ENCODE results near the gene CRK. TPM values are rescaled to one million over a fixed set of nuclear protein-coding genes. Genes with fewer than 3 reads are reported as not detected.

CRK gene
- 42.8 TPM for total RNA-seq

- no peaks in the 10 kb centered on the region for H3K36me3 ChIP-seq (ENCODE audit: control insufficient read depth in 3 of 3, insufficient read depth in 3 of 3, low read length in 3 of 3)
- no peaks in the 10 kb centered on the region for H3K9me3 ChIP-seq (ENCODE audit: control insufficient read depth in 3 of 3, low read length in 3 of 3)
- H3K4me3 ChIP-seq (ENCODE audit: low read length in 3 of 3): peak within 1 kb of the TSS; percentile 88 to 90 (median 90)
- H3K27me3 ChIP-seq (ENCODE audit: control insufficient read depth in 3 of 3, insufficient read depth in 3 of 3, low read length in 3 of 3): no peaks in the 10 kb centered on the region
- H3K4me1 ChIP-seq (ENCODE audit: control insufficient read depth in 3 of 3, insufficient read depth in 3 of 3, low read length in 3 of 3): peaks cover 30 to 49% (median 31%) of the 10 kb centered on the region in 3 donors
- peak within 1 kb of the TSS; percentile 94 to 99 (median 98) for H3K9ac ChIP-seq (ENCODE audit: low read depth in 1 of 3, low read length in 3 of 3)
- H3K27ac ChIP-seq (ENCODE audit: low read depth, low read length): peak within 1 kb of the TSS; percentile 99
Measured at GRCh38 chr17:1455797-1456599, at the start of gene CRK. Gene CRK (minus strand): TSS chr17:1456232. CDS start chr17:1456117, 115 bp downstream.

DNA sequence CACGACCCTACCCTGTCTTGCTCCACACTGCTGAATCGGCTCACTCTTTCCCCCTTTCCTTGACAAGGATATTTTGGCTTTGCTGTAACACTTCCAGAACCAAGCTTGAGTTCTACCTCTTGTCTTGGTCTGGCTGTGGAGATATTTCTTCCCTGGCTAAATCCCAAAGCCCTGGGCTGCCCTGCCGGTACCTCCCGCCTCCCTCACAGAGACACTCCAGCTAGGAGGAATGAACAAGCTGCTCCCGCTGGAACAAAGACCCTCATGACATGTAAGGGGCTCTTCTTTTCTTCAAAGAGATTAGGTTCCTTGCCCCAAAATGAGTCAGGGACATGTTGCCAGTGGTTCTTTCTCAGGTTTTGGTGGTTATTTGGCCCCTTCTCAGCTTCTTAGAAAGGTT lies 49.6 kb upstream of the CRK start:
- Histone ChIP-seq H3K4me3 (ENCODE audit: low read length in 3 of 3) (no peak overlapping the region), H3K4me1 (ENCODE audit: control insufficient read depth in 3 of 3, insufficient read depth in 3 of 3, low read length in 3 of 3) (peaks cover 5 to 14% (median 13%) of the 10 kb centered on the region in 3 donors), H3K27me3 (ENCODE audit: control insufficient read depth in 3 of 3, insufficient read depth in 3 of 3, low read length in 3 of 3) (no peaks in the 10 kb centered on the region), H3K9ac (ENCODE audit: low read depth in 1 of 3, low read length in 3 of 3) (no peak overlapping the region), H3K9me3 (ENCODE audit: control insufficient read depth in 3 of 3, low read length in 3 of 3) (no peaks in the 10 kb centered on the region), H3K27ac (ENCODE audit: low read depth, low read length) (no peak overlapping the region), H3K36me3 (ENCODE audit: control insufficient read depth in 3 of 3, insufficient read depth in 3 of 3, low read length in 3 of 3) (peaks cover 25 to 40% (median 37%) of the 10 kb centered on the region in 3 donors)

- Histone ChIP-seq H3K27ac (ENCODE audit: low read depth, low read length) (no peak overlapping the region), H3K9ac (ENCODE audit: low read depth in 1 of 3, low read length in 3 of 3) (no peak overlapping the region), H3K4me3 (ENCODE audit: low read length in 3 of 3) (no peak overlapping the region), H3K36me3 (ENCODE audit: control insufficient read depth in 3 of 3, insufficient read depth in 3 of 3, low read length in 3 of 3) (peaks cover 24 to 40% (median 37%) of the 10 kb centered on the region in 3 donors), H3K4me1 (ENCODE audit: control insufficient read depth in 3 of 3, insufficient read depth in 3 of 3, low read length in 3 of 3) (peaks cover 2 to 11% (median 10%) of the 10 kb centered on the region in 3 donors), H3K27me3 (ENCODE audit: control insufficient read depth in 3 of 3, insufficient read depth in 3 of 3, low read length in 3 of 3) (no peaks in the 10 kb centered on the region), H3K9me3 (ENCODE audit: control insufficient read depth in 3 of 3, low read length in 3 of 3) (no peaks in the 10 kb centered on the region)
Measured at GRCh38 chr17:1504866-1505265, 48.8 kb upstream of the CRK start.

GRCh38 chr17:1503699-1504098 lies 47.7 kb upstream of the CRK start:
- Histone ChIP-seq H3K4me1 (ENCODE audit: control insufficient read depth in 3 of 3, insufficient read depth in 3 of 3, low read length in 3 of 3) (peaks cover 2 to 4% (median 2%) of the 10 kb centered on the region in 3 donors), H3K9ac (ENCODE audit: low read depth in 1 of 3, low read length in 3 of 3) (no peak overlapping the region), H3K27me3 (ENCODE audit: control insufficient read depth in 3 of 3, insufficient read depth in 3 of 3, low read length in 3 of 3) (no peaks in the 10 kb centered on the region), H3K4me3 (ENCODE audit: low read length in 3 of 3) (no peak overlapping the region), H3K27ac (ENCODE audit: low read depth, low read length) (no peak overlapping the region), H3K36me3 (ENCODE audit: control insufficient read depth in 3 of 3, insufficient read depth in 3 of 3, low read length in 3 of 3) (peaks cover 21 to 36% (median 30%) of the 10 kb centered on the region in 3 donors), H3K9me3 (ENCODE audit: control insufficient read depth in 3 of 3, low read length in 3 of 3) (no peaks in the 10 kb centered on the region)

GRCh38 chr17:1498869-1499268 lies 42.8 kb upstream of the CRK start:
- H3K9ac ChIP-seq (ENCODE audit: low read depth in 1 of 3, low read length in 3 of 3): no peak overlapping the region
- H3K4me1 ChIP-seq (ENCODE audit: control insufficient read depth in 3 of 3, insufficient read depth in 3 of 3, low read length in 3 of 3): peaks cover 25 to 30% (median 28%) of the 10 kb centered on the region in 3 donors
- H3K4me3 ChIP-seq (ENCODE audit: low read length in 3 of 3): no peak overlapping the region
- no peaks in the 10 kb centered on the region for H3K27me3 ChIP-seq (ENCODE audit: control insufficient read depth in 3 of 3, insufficient read depth in 3 of 3, low read length in 3 of 3)
- no peak overlapping the region for H3K27ac ChIP-seq (ENCODE audit: low read depth, low read length)
- H3K36me3 ChIP-seq (ENCODE audit: control insufficient read depth in 3 of 3, insufficient read depth in 3 of 3, low read length in 3 of 3): peaks cover 20 to 29% (median 29%) of the 10 kb centered on the region in 3 donors
- no peaks in the 10 kb centered on the region for H3K9me3 ChIP-seq (ENCODE audit: control insufficient read depth in 3 of 3, low read length in 3 of 3)

- no peak overlapping the region for H3K4me3 ChIP-seq (ENCODE audit: low read length in 3 of 3)
- H3K4me1 ChIP-seq (ENCODE audit: control insufficient read depth in 3 of 3, insufficient read depth in 3 of 3, low read length in 3 of 3): peaks cover 32 to 35% (median 34%) of the 10 kb centered on the region in 3 donors
- peaks cover 19 to 29% (median 28%) of the 10 kb centered on the region in 3 donors for H3K36me3 ChIP-seq (ENCODE audit: control insufficient read depth in 3 of 3, insufficient read depth in 3 of 3, low read length in 3 of 3)
- H3K9ac ChIP-seq (ENCODE audit: low read depth in 1 of 3, low read length in 3 of 3): no peak overlapping the region
- no peaks in the 10 kb centered on the region for H3K27me3 ChIP-seq (ENCODE audit: control insufficient read depth in 3 of 3, insufficient read depth in 3 of 3, low read length in 3 of 3)
- H3K27ac ChIP-seq (ENCODE audit: low read depth, low read length): no peak overlapping the region
- H3K9me3 ChIP-seq (ENCODE audit: control insufficient read depth in 3 of 3, low read length in 3 of 3): no peaks in the 10 kb centered on the region
Measured at GRCh38 chr17:1498233-1498632, 42.2 kb upstream of the CRK start.

GRCh38 chr17:1497831-1498230 lies 41.8 kb upstream of the CRK start:
- Histone ChIP-seq H3K4me1 (ENCODE audit: control insufficient read depth in 3 of 3, insufficient read depth in 3 of 3, low read length in 3 of 3) (peaks cover 36 to 39% (median 38%) of the 10 kb centered on the region in 3 donors), H3K9me3 (ENCODE audit: control insufficient read depth in 3 of 3, low read length in 3 of 3) (no peaks in the 10 kb centered on the region), H3K27ac (ENCODE audit: low read depth, low read length) (no peak overlapping the region), H3K36me3 (ENCODE audit: control insufficient read depth in 3 of 3, insufficient read depth in 3 of 3, low read length in 3 of 3) (peaks cover 19 to 29% (median 28%) of the 10 kb centered on the region in 3 donors), H3K27me3 (ENCODE audit: control insufficient read depth in 3 of 3, insufficient read depth in 3 of 3, low read length in 3 of 3) (no peaks in the 10 kb centered on the region), H3K4me3 (ENCODE audit: low read length in 3 of 3) (no peak overlapping the region), H3K9ac (ENCODE audit: low read depth in 1 of 3, low read length in 3 of 3) (no peak overlapping the region)

- peaks cover 44 to 49% (median 48%) of the 10 kb centered on the region in 3 donors for H3K4me1 ChIP-seq (ENCODE audit: control insufficient read depth in 3 of 3, insufficient read depth in 3 of 3, low read length in 3 of 3)
- H3K27me3 ChIP-seq (ENCODE audit: control insufficient read depth in 3 of 3, insufficient read depth in 3 of 3, low read length in 3 of 3): no peaks in the 10 kb centered on the region
- no peaks in the 10 kb centered on the region for H3K9me3 ChIP-seq (ENCODE audit: control insufficient read depth in 3 of 3, low read length in 3 of 3)
- H3K9ac ChIP-seq (ENCODE audit: low read depth in 1 of 3, low read length in 3 of 3): no peak overlapping the region
- no peak overlapping the region for H3K27ac ChIP-seq (ENCODE audit: low read depth, low read length)
- no peak overlapping the region for H3K4me3 ChIP-seq (ENCODE audit: low read length in 3 of 3)
- H3K36me3 ChIP-seq (ENCODE audit: control insufficient read depth in 3 of 3, insufficient read depth in 3 of 3, low read length in 3 of 3): peaks cover 19 to 29% (median 28%) of the 10 kb centered on the region in 3 donors
Measured at GRCh38 chr17:1496869-1497268, 40.8 kb upstream of the CRK start.

- Histone ChIP-seq H3K36me3 (ENCODE audit: control insufficient read depth in 3 of 3, insufficient read depth in 3 of 3, low read length in 3 of 3) (peaks cover 19 to 29% (median 23%) of the 10 kb centered on the region in 3 donors), H3K27ac (ENCODE audit: low read depth, low read length) (peak overlapping the region; percentile 75), H3K9ac (ENCODE audit: low read depth in 1 of 3, low read length in 3 of 3) (peak overlapping the region; percentile 54 to 66 (median 58)), H3K27me3 (ENCODE audit: control insufficient read depth in 3 of 3, insufficient read depth in 3 of 3, low read length in 3 of 3) (no peaks in the 10 kb centered on the region), H3K4me1 (ENCODE audit: control insufficient read depth in 3 of 3, insufficient read depth in 3 of 3, low read length in 3 of 3) (peaks cover 46 to 58% (median 54%) of the 10 kb centered on the region in 3 donors), H3K4me3 (ENCODE audit: low read length in 3 of 3) (peak overlapping the region in 1 of 3 donors; percentile 56), H3K9me3 (ENCODE audit: control insufficient read depth in 3 of 3, low read length in 3 of 3) (no peaks in the 10 kb centered on the region)
Measured at GRCh38 chr17:1495265-1495989, 39.4 kb upstream of the CRK start.
